Sigmoid colon (tissue), 7 donors: Measurements from ENCODE around the gene BRSK1. TPM values are rescaled to one million over a fixed set of nuclear protein-coding genes. Genes with fewer than 3 reads are reported as not detected.

Experiments used
- DNase-seq: peaks from one replicate; pipeline ENCODE4 v3.0.0-alpha.2; 2019
- H3K27ac ChIP-seq, 4 donors: fragments of 200-600 bp; sonication (generic); one replicate each; pipeline ENCODE4 v1.5.1; 2016 to 2019; ENCODE audit warnings: mild to moderate bottlenecking in 1 of 4
- H3K27me3 ChIP-seq, 3 donors: fragments of 200-600 bp; sonication (generic); one replicate each; pipeline ENCODE4 v1.5.1; 2019; ENCODE audit warnings: mild to moderate bottlenecking in 1 of 3
- H3K36me3 ChIP-seq, 4 donors: fragments of 200-600 bp; sonication (generic); one replicate each; pipeline ENCODE4 v1.5.1; 2016 to 2019
- H3K4me1 ChIP-seq, 4 donors: fragments of 200-600 bp; sonication (generic); one replicate each; pipeline ENCODE4 v1.5.1; 2017 to 2019
- H3K4me3 ChIP-seq, 4 donors: fragments of 200-600 bp; sonication (generic); one replicate each; pipeline ENCODE4 v1.5.1; 2017 to 2019; ENCODE audit warnings: mild to moderate bottlenecking in 2 of 4, moderate library complexity in 1 of 4
- H3K9me3 ChIP-seq, 4 donors: fragments of 200-600 bp in 3 of 4; sonication (generic) in 3 of 4; one replicate each; pipeline versions ENCODE4 v1.5.1 to v1.6.1; 2013 to 2019
- EP300 ChIP-seq, 4 donors: sonication (generic); formaldehyde crosslinking; IDR thresholded peaks; one replicate each; pipeline ENCODE4 v1.6.1; 2017; ENCODE audit warnings: antibody characterized with exemption in 4 of 4
- POLR2A ChIP-seq, 2 donors: fragments of 450-650 bp; IDR thresholded peaks; one replicate each; pipeline ENCODE4 v1.6.1; 2016; ENCODE audit warnings: antibody characterized with exemption in 2 of 2, mild to moderate bottlenecking in 2 of 2, moderate library complexity in 2 of 2
- POLR2AphosphoS5 ChIP-seq, 4 donors: sonication (generic); formaldehyde crosslinking; IDR thresholded peaks; one replicate each; pipeline ENCODE4 v1.6.1; 2017; ENCODE audit warnings: antibody characterized with exemption in 4 of 4
- WGBS, 2 donors: extraction: QIAGEN DNeasy Blood & Tissue Kit; methylation state at CpG; one replicate each; pipeline ENCODE4 v1.1.7; 2013; 5-methylcytosine and 5-hydroxymethylcytosine counted together
- intact Hi-C: fragments of 100-400 bp; cut with DNase I; formaldehyde crosslinking; loops from one replicate; pipeline ENCODE4 v1.15.1; 2023
- polyA plus RNA-seq, 3 donors: library from polyadenylated mRNA; stranded (reverse); fragments of 200-250 nt; gene quantifications; one replicate each; pipeline ENCODE4 v1.2.3, GENCODE V29; 2013
- total RNA-seq, 4 donors: library from RNA; depleted of rRNA; stranded (reverse); fragments of >200 nt; gene quantifications; one replicate each; pipeline ENCODE4 v1.1.0, GENCODE V29; 2016
- TF ChIP-seq, protein P1 (sequence below), 4 experiments: fragments of 450-650 bp in 3 of 4; fragments of 200-600 bp in 1 of 4; IDR thresholded peaks; one replicate each; pipeline ENCODE4 v1.5.1; 2016 to 2019; ENCODE audit warnings: antibody characterized with exemption in 4 of 4, mild to moderate bottlenecking in 3 of 4, moderate library complexity in 2 of 4
- donor health status: healthy with polysubstance abuse.
- donor health status: Bipolar disorder and iron deficiency.
- donor health status: healthy.

BRSK1 gene
- total and polyA plus RNA-seq, 7 donors = 2.9 to 20.6 (median 6.0) TPM; not detected in 1

DNA sequence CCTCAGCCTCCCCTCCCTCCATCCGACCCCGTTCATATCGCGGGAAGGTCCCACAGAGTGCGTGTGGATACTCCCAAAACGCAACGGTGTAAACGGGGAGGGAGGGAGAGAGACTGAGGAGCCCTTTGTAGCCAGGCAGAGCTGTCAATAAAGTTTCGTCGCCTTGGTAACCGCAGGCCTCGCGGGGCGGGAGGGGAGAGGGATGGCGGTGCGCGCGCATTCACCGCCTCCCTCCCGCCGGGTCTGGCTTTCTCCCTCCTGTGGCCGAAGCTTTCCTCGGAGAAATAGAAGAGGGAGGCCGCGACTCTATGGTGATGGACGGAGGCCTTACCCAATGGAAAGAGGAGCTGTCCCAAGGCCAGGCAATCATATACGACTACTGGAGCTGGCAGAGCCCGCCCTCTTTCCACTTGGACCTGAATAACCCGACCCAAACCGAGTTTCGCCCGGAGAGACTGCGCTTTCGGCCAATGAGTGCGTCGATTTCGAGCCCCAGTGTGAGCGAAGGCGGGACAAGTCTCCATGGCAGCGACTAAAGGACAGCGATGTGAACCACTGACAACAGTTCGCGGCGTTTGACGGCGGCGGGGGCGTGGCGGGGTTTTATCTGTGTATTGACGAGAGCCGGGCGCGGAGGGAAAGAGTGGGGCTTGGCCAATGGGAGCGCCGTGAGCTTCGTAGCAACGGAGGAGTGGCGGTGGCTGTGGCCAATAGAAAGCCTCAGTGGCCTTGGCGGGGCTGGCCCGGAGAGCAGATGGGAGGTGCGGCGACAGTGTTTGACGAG is 55.5 kb downstream of the BRSK1 start, which contains the start of gene KMT5C:
TSS of gene KMT5C (plus strand) at position 772 of the 784 bp plus-strand sequence. CDS start 2,061 bp downstream, outside the sequence.
- peaks cover 0 to 8% (median 0%) of the 10 kb centered on the region in 3 donors for H3K27me3 ChIP-seq
- peak within 1 kb of the TSS; percentile 92 to 97 (median 94) for H3K27ac ChIP-seq
- 0% methylated on average over 63 of the region's 63 CpGs for WGBS, 2 donors
- H3K36me3 ChIP-seq = peaks cover 0 to 25% (median 14%) of the 10 kb centered on the region in 4 donors
- DNase-seq = peak; percentile 100
- H3K4me1 ChIP-seq = peaks cover 0 to 29% (median 23%) of the 10 kb centered on the region in 4 donors
- H3K9me3 ChIP-seq = no peaks in the 10 kb centered on the region
- H3K4me3 ChIP-seq = peak within 1 kb of the TSS; percentile 55 to 96 (median 78)
- TF ChIP-seq POLR2A (IDR thresholded peaks at IDR 0.05) (peak; percentile 11 to 12), POLR2AphosphoS5 (IDR thresholded peaks at IDR 0.05) (peak; percentile 23 to 99 (median 30)), EP300 (IDR thresholded peaks at IDR 0.05) (no peak)
- TF ChIP-seq, protein P1, sequence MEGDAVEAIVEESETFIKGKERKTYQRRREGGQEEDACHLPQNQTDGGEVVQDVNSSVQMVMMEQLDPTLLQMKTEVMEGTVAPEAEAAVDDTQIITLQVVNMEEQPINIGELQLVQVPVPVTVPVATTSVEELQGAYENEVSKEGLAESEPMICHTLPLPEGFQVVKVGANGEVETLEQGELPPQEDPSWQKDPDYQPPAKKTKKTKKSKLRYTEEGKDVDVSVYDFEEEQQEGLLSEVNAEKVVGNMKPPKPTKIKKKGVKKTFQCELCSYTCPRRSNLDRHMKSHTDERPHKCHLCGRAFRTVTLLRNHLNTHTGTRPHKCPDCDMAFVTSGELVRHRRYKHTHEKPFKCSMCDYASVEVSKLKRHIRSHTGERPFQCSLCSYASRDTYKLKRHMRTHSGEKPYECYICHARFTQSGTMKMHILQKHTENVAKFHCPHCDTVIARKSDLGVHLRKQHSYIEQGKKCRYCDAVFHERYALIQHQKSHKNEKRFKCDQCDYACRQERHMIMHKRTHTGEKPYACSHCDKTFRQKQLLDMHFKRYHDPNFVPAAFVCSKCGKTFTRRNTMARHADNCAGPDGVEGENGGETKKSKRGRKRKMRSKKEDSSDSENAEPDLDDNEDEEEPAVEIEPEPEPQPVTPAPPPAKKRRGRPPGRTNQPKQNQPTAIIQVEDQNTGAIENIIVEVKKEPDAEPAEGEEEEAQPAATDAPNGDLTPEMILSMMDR (IDR thresholded peaks at IDR 0.05) = peak in 3 of 4 experiments; percentile 39 to 63 (median 40)
- intact Hi-C loops = loop anchor here (1.0 kb wide), 1 partner anchor 44 kb away; no protein-coding TSS in a partner anchor

DNA sequence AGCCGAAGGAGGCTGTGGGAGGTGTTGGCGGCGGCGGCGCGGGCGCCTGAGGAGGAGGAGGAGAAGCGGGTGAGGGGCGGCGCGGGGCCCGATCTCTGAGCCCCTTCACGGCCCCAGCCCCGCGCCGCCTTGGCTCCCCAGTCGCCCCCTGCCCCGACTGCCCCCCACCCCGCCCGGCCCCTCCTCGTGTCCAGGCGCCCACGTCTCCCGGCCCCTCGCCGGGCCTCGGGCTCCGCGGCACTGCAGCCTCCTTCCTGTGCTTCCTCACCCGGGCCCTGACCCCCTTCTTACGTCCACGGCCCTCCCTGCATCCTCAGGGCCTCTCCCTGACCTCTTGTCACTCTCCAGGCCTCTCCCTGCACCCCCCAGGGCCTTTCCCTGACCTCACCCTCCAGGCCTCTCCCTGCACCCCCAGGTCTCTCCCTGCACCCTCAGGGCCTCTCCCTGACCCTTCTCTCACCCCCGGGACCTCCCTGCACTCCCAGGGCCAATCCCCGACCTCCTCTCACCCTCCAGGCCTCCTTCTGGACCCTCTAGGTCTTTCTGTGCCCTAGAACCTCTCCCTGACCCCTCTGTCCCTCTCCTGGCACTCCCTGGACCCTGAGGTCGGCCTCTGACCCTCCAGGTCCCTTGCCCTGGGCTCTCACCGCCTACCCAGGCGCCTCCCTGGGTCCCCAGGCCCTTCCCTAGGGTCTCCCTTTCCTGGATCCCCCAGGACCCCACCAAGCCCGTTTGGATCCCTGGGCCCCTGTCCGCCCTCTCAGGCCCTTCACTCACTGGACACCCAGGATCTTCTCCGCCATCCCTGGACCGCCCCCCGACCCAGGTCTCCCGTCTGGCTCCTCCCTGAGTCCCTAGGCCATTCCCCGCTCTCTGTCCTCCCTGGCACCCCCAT is 56.3 kb downstream of the BRSK1 start:
- Histone ChIP-seq H3K9me3 (no peaks in the 10 kb centered on the region), H3K27ac (peak overlapping the region; percentile 88 to 97 (median 94)), H3K36me3 (peaks cover 0 to 25% (median 14%) of the 10 kb centered on the region in 4 donors), H3K4me1 (peaks cover 0 to 29% (median 23%) of the 10 kb centered on the region in 4 donors), H3K4me3 (peak overlapping the region; percentile 55 to 96 (median 78)), H3K27me3 (peaks cover 0 to 4% (median 0%) of the 10 kb centered on the region in 3 donors)
- DNase-seq = no peak
- intact Hi-C loops = loop anchor here (1.0 to 5.0 kb wide), 4 partner anchors 38 to 315 kb away; partner anchors contain the start of gene U2AF2
- WGBS, 2 donors = 2 to 3% methylated on average over 44 of the region's 44 CpGs
- peak; percentile 86 to 96 for TF ChIP-seq POLR2A (IDR thresholded peaks at IDR 0.05)
- peak in 3 of 4 donors; percentile 99 for TF ChIP-seq POLR2AphosphoS5 (IDR thresholded peaks at IDR 0.05)
- no peak for TF ChIP-seq EP300 (IDR thresholded peaks at IDR 0.05)
- TF ChIP-seq, protein P1 (IDR thresholded peaks at IDR 0.05) = no peak

DNA sequence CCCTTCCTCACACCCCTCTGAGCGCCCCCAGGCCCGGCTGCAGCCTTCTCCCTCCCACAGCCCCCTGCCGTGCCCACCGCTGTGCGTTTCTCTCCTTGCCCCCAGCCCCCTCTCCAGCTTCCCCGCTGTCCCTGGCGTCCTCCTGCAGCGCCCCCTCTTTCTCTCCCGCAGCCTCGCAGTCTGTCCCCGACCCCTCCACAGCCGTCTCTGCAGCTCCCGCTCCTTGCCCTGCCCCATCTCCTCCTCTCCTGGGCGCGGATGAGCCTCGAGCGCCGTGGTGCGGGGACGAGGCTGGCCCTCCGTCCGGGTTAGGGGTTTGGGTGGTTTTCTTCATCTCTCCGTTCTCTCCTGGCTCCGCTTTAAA is 57.0 kb downstream of the BRSK1 start:
- H3K4me1 ChIP-seq = peaks cover 0 to 29% (median 23%) of the 10 kb centered on the region in 4 donors
- H3K27ac ChIP-seq = peak overlapping the region; percentile 88 to 97 (median 94)
- intact Hi-C loops = loop anchor here (2.0 to 5.0 kb wide), 3 partner anchors 38 to 314 kb away; partner anchors contain the start of gene U2AF2
- H3K36me3 ChIP-seq = peaks cover 0 to 25% (median 14%) of the 10 kb centered on the region in 4 donors
- H3K27me3 ChIP-seq = peaks cover 0 to 4% (median 0%) of the 10 kb centered on the region in 3 donors
- no peaks in the 10 kb centered on the region for H3K9me3 ChIP-seq
- 1 to 2% methylated on average over 24 of the region's 24 CpGs for WGBS, 2 donors
- peak overlapping the region; percentile 55 to 96 (median 78) for H3K4me3 ChIP-seq
- DNase-seq = no peak
- TF ChIP-seq, protein P1 (IDR thresholded peaks at IDR 0.05) = peak in 1 of 4 experiments; percentile 17
- TF ChIP-seq EP300 (IDR thresholded peaks at IDR 0.05) (no peak), POLR2A (IDR thresholded peaks at IDR 0.05) (no peak), POLR2AphosphoS5 (IDR thresholded peaks at IDR 0.05) (no peak)

DNA sequence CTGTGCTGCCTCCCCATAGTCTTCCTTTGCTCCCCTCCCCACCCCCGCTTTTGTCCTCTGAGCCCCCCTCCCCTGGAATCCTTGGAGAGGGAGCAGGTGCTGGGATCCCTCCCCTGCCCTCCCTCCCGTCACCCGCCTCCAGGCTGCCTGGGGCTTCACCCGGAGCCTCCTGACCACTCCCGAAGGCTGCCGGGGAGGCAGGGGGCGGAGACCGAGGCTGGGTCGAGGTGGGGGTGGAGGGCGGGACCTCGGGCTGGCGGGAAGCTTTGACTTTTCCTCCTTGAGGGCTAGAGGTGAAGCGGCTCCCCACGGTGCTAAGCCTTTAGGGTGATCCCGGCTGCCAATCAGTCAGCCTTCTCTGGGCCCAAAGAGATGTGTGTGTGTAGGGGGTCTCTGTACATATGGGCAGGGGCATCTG is 57.4 kb downstream of the BRSK1 start:
- no peaks in the 10 kb centered on the region for H3K9me3 ChIP-seq
- 1 to 2% methylated on average over 15 of the region's 15 CpGs for WGBS, 2 donors
- TF ChIP-seq, protein P1 (IDR thresholded peaks at IDR 0.05) = no peak
- peak in 3 of 4 donors; percentile 8 to 29 (median 23) for TF ChIP-seq POLR2AphosphoS5 (IDR thresholded peaks at IDR 0.05)
- TF ChIP-seq POLR2A (IDR thresholded peaks at IDR 0.05) = no peak
- no peak for TF ChIP-seq EP300 (IDR thresholded peaks at IDR 0.05)
- H3K27ac ChIP-seq = peak overlapping the region; percentile 88 to 97 (median 94)
- H3K4me3 ChIP-seq = peak overlapping the region; percentile 55 to 96 (median 78)
- H3K4me1 ChIP-seq = peaks cover 0 to 29% (median 23%) of the 10 kb centered on the region in 4 donors
- peaks cover 0 to 26% (median 14%) of the 10 kb centered on the region in 4 donors for H3K36me3 ChIP-seq
- DNase-seq = peak; percentile 91
- peaks cover 0 to 3% (median 0%) of the 10 kb centered on the region in 3 donors for H3K27me3 ChIP-seq
- intact Hi-C loops = loop anchor here (2.0 to 5.0 kb wide), 3 partner anchors 39 to 314 kb away; partner anchors contain the start of gene U2AF2
